Gastrocnemius medialis (tissue), 4 donors: ENCODE results near the gene CCNA2.

Experiments
- POLR2A ChIP-seq, 2 donors: fragments of 450-650 bp; IDR thresholded peaks; one replicate each; pipeline ENCODE4 v1.6.1; 2017; ENCODE audit warnings: antibody characterized with exemption in 2 of 2, mild to moderate bottlenecking in 2 of 2, moderate library complexity in 2 of 2
- TF ChIP-seq, protein P1 (sequence below), 5 experiments: fragments of 450-650 bp in 3 of 5; fragments of 200-600 bp in 2 of 5; sonication (generic) in 2 of 5; IDR thresholded peaks in 4 of 5; conservative IDR thresholded peaks in 1 of 5; 1 replicate in 4 of 5; 2 replicates in 1 of 5; pipeline ENCODE4 v1.5.1; 2016 to 2019; ENCODE audit warnings: antibody characterized with exemption in 5 of 5, mild to moderate bottlenecking in 3 of 5, moderate library complexity in 3 of 5

DNA sequence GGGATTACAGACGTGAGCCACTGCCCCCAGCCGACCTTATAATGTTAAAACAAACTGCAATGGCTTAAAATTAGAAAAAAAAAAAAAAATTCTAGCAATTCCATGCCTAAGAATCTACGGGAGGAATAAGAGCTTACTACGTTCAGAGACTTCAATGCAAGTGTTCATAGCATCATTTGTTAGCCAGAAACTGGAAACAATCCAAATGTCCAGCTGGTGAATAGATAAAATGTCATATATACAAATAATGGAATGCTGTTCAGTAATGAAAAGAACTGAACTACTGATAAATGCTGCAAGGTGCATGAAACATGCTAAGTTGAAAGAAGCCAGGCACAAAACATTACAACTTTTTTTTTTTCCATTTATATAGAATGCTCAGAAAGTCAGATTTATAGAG is 17.3 kb downstream of the CCNA2 start:
- TF ChIP-seq, protein P1, sequence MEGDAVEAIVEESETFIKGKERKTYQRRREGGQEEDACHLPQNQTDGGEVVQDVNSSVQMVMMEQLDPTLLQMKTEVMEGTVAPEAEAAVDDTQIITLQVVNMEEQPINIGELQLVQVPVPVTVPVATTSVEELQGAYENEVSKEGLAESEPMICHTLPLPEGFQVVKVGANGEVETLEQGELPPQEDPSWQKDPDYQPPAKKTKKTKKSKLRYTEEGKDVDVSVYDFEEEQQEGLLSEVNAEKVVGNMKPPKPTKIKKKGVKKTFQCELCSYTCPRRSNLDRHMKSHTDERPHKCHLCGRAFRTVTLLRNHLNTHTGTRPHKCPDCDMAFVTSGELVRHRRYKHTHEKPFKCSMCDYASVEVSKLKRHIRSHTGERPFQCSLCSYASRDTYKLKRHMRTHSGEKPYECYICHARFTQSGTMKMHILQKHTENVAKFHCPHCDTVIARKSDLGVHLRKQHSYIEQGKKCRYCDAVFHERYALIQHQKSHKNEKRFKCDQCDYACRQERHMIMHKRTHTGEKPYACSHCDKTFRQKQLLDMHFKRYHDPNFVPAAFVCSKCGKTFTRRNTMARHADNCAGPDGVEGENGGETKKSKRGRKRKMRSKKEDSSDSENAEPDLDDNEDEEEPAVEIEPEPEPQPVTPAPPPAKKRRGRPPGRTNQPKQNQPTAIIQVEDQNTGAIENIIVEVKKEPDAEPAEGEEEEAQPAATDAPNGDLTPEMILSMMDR (IDR thresholded peaks at IDR 0.05 in 4 of 5, conservative IDR thresholded peaks at IDR 0.05 in 1 of 5): no peak
- TF ChIP-seq POLR2A (IDR thresholded peaks at IDR 0.05): no peak
